Heart left ventricle (tissue), 16 donors: ENCODE measurements around the gene RALB. TPM values are rescaled to one million over a fixed set of nuclear protein-coding genes. Genes with fewer than 3 reads are reported as not detected.

Experiments
- ATAC-seq, 4 donors: fragments of 200-7000 bp; cut with Tn5 transposase; one replicate each; pipeline ENCODE4 v1.9.1; 2020 to 2022; ENCODE audit warnings: moderate library complexity in 4 of 4, mild to moderate bottlenecking in 3 of 4, moderate number of reproducible peaks in 1 of 4
- DNase-seq, 5 donors: peaks; one replicate each; pipeline ENCODE4 v3.0.0-alpha.2; 2020
- H3K27ac ChIP-seq, 12 donors: fragments of 200-600 bp; sonication (generic) in 4 of 12; one replicate each; pipeline versions ENCODE4 v1.5.0 to v1.8.0; 2016 to 2022; ENCODE audit warnings: mild to moderate bottlenecking in 2 of 12
- H3K27me3 ChIP-seq, 9 donors: fragments of 200-600 bp; sonication (generic) in 2 of 9; one replicate each; pipeline versions ENCODE4 v1.5.1 to v1.8.0; 2016 to 2022; ENCODE audit warnings: mild to moderate bottlenecking in 3 of 9
- H3K36me3 ChIP-seq, 9 donors: fragments of 200-600 bp; sonication (generic) in 2 of 9; one replicate each; pipeline versions ENCODE4 v1.5.0 to v1.8.0; 2018 to 2022; ENCODE audit warnings: mild to moderate bottlenecking in 2 of 9
- H3K4me1 ChIP-seq, 12 donors: fragments of 200-600 bp; sonication (generic) in 4 of 12; one replicate each; pipeline versions ENCODE4 v1.5.0 to v1.8.0; 2016 to 2022; ENCODE audit warnings: mild to moderate bottlenecking in 3 of 12
- H3K4me3 ChIP-seq, 12 donors: fragments of 200-600 bp; sonication (generic) in 4 of 12; one replicate each; pipeline versions ENCODE4 v1.5.0 to v1.8.0; 2017 to 2022; ENCODE audit warnings: mild to moderate bottlenecking in 9 of 12, moderate library complexity in 4 of 12
- H3K9me3 ChIP-seq, 12 donors: fragments of 200-600 bp; sonication (generic) in 4 of 12; one replicate each; pipeline versions ENCODE4 v1.5.0 to v1.8.0; 2016 to 2022; ENCODE audit warnings: mild to moderate bottlenecking in 1 of 12
- POLR2A ChIP-seq, 2 donors: fragments of 450-650 bp; IDR thresholded peaks; one replicate each; pipeline ENCODE4 v1.6.1; 2017; ENCODE audit warnings: antibody characterized with exemption in 2 of 2, mild to moderate bottlenecking in 2 of 2, moderate library complexity in 2 of 2
- WGBS, 4 donors: extraction: QIAGEN DNeasy Blood & Tissue Kit in 2 of 4; methylation state at CpG; one replicate each; pipeline versions ENCODE4 v1.1.5 to v1.1.7; 2013 to 2018; 5-methylcytosine and 5-hydroxymethylcytosine counted together
- intact Hi-C, 10 donors: fragments of 100-400 bp; cut with DNase I; formaldehyde crosslinking; loops; one replicate each; pipeline versions ENCODE4 v1.11.1 to v1.14.2; 2022
- polyA plus RNA-seq, 2 donors: library from polyadenylated mRNA; stranded (reverse); fragments of 200-250 nt; gene quantifications; one replicate each; pipeline ENCODE4 v1.2.3, GENCODE V29; 2013
- total RNA-seq, 9 donors: library from RNA; depleted of rRNA in 2 of 9; stranded (reverse); fragments of >200 nt in 2 of 9; fragmentation: NEBNext Ultra II Directional in 3 of 9; extraction: Animal tissue kit (Norgen Biotek cat#: 25700) in 3 of 9; gene quantifications; one replicate each; pipeline versions ENCODE4 v1.1.0 to v1.2.4, GENCODE V29; 2016 to 2023
- TF ChIP-seq, protein P1 (sequence below), 12 donors: fragments of 200-600 bp; sonication (generic) in 4 of 12; IDR thresholded peaks; one replicate each; pipeline versions ENCODE4 v1.5.0 to v1.8.0; 2018 to 2022; ENCODE audit warnings: antibody characterized with exemption in 12 of 12, mild to moderate bottlenecking in 5 of 12
- donor health status: ischemic (EF 13 %, LVEDD 7.1; RV severe dilation, severe dysfunction).
- donor health status: healthy with polysubstance abuse.
- donor health status: DM: no; HTN: yes; CAD: no.
- donor health status: DM: no; HTN: no; CAD: no.
- donor health status: ischemic (EF 25% LVEDD 6.9; RV normal size, moderate dysfunction).
- donor health status: ischemic (EF 25% LVEDD 5.7; RV mildly dilated, moderate dysfunction).
- donor health status: healthy.
- donor health status: DM: yes; HTN: yes; CAD: no.
- donor health status: ischemic (EF 35%, LVEDD 5.7; RV mildly dilated, moderate dysfunction).
- donor health status: nonischemic (EF 11% LVEDD 7.7; RV severe dilation, severe dysfunction).
- donor health status: DM: yes; HTN: yes; CAD: no.
- donor health status: PGD.
- donor health status: ischemic (EF 29% LVEDD 5.4; RV normal size, mild dysfunction).
- donor health status: nonischemic (EF 23%, LVEDD 6.1; RV moderate dilation, normal function).

The RALB gene
- total and polyA plus RNA-seq, 11 donors, result 30.5 to 111 (median 45.1) TPM

DNA sequence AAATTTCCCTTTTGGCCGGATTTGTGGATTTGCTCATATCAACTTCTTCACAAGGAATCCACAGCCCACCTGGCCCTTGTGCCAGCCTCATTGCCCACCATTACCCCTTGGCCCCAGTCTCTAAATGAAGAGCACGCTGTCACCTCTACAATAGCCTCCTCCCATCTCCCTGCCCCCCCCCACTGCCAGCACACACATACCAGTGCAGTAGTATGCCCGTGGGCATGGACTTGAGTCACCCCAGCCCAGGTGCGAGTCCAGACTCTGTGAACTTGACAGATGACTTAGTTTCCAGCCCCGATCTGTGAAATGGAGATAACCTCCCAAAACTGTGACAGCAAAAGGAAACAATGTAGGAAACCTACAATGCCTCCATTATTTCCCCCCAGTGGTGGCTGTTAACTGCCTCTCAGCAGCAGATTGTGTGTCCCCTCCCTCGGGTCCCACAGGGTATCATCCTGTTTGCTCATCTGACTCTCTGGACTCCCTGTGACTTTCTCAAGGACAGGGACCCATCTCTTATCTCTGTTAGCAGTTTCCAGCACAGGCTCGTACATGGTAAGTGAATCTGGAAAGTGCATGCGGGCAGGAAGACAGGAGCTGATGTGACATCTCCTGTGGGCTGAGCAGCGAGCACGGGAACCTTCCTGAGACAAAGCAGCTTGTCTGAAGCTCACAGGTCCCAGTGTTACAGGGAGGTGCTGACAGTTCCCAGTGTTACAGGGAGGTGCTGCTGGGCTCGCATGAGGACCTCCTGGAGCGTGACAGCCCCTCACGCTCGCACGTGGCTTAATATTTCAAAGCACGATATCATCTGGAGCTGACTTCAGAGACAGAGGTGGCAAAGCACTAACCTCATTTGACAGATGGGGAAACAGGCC lies 25.3 kb upstream of the RALB start:
- 64 to 70% (median 67%) methylated on average over 16 of the region's 16 CpGs for WGBS, 4 donors
- H3K27me3 ChIP-seq, result no peaks in the 10 kb centered on the region
- H3K36me3 ChIP-seq, result no peaks in the 10 kb centered on the region
- ATAC-seq (no peak), DNase-seq (no peak)
- peaks cover 0 to 5% (median 0%) of the 10 kb centered on the region in 12 donors for H3K9me3 ChIP-seq
- TF ChIP-seq, protein P1, sequence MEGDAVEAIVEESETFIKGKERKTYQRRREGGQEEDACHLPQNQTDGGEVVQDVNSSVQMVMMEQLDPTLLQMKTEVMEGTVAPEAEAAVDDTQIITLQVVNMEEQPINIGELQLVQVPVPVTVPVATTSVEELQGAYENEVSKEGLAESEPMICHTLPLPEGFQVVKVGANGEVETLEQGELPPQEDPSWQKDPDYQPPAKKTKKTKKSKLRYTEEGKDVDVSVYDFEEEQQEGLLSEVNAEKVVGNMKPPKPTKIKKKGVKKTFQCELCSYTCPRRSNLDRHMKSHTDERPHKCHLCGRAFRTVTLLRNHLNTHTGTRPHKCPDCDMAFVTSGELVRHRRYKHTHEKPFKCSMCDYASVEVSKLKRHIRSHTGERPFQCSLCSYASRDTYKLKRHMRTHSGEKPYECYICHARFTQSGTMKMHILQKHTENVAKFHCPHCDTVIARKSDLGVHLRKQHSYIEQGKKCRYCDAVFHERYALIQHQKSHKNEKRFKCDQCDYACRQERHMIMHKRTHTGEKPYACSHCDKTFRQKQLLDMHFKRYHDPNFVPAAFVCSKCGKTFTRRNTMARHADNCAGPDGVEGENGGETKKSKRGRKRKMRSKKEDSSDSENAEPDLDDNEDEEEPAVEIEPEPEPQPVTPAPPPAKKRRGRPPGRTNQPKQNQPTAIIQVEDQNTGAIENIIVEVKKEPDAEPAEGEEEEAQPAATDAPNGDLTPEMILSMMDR (IDR thresholded peaks at IDR 0.05), result no peak
- TF ChIP-seq POLR2A (IDR thresholded peaks at IDR 0.05), result no peak
- H3K27ac ChIP-seq, result no peak overlapping the region
- H3K4me3 ChIP-seq, result no peak overlapping the region
- peaks cover 0 to 40% (median 13%) of the 10 kb centered on the region in 12 donors for H3K4me1 ChIP-seq
- intact Hi-C loops, result loop anchor here in 4 of 10 donors (5.0 to 10.0 kb wide), 2 partner anchors 85 to 87 kb away; no protein-coding TSS in a partner anchor

DNA sequence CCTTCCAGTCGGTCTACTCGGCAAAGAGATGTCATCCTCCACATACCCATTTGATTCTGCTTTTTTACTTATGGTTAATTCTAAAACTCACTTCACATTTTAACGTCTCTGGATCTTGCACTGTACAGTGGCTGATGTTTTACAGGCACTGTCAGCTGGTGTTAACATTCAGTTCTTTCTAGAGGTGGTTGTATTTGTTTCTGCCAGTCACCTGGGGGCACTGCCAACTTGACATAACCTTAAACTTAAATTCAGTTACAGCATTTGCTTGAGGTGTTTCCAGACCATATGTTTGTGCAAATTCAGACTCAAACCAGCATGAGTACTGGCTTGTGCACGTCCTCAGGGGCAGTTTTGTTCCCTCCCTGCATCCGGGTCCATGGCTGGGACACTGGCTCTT lies 24.1 kb upstream of the RALB start:
- no peaks in the 10 kb centered on the region for H3K36me3 ChIP-seq
- ATAC-seq (peak in 1 of 4 donors; percentile 20), DNase-seq (no peak)
- 52 to 65% (median 60%) methylated on average over 5 of the region's 5 CpGs for WGBS, 4 donors
- no peak overlapping the region for H3K4me3 ChIP-seq
- peaks cover 0 to 45% (median 8%) of the 10 kb centered on the region in 12 donors for H3K4me1 ChIP-seq
- H3K9me3 ChIP-seq, result no peaks in the 10 kb centered on the region
- TF ChIP-seq POLR2A (IDR thresholded peaks at IDR 0.05), result no peak
- TF ChIP-seq, protein P1 (IDR thresholded peaks at IDR 0.05), result peak in 2 of 12 donors; percentile 9 to 18
- no peaks in the 10 kb centered on the region for H3K27me3 ChIP-seq
- H3K27ac ChIP-seq, result no peak overlapping the region
- intact Hi-C loops, result loop anchor here in 4 of 10 donors (5.0 to 10.0 kb wide), 2 partner anchors 84 to 86 kb away; no protein-coding TSS in a partner anchor

GRCh38 chr2:120229341-120229740 lies 23.3 kb upstream of the RALB start:
- no peaks in the 10 kb centered on the region for H3K36me3 ChIP-seq
- intact Hi-C loops, result loop anchor here in 4 of 10 donors (5.0 to 10.0 kb wide), 2 partner anchors 83 to 85 kb away; no protein-coding TSS in a partner anchor
- TF ChIP-seq POLR2A (IDR thresholded peaks at IDR 0.05), result no peak
- H3K9me3 ChIP-seq, result no peaks in the 10 kb centered on the region
- peaks cover 0 to 39% (median 1%) of the 10 kb centered on the region in 12 donors for H3K4me1 ChIP-seq
- no peak overlapping the region for H3K27ac ChIP-seq
- ATAC-seq (no peak), DNase-seq (no peak)
- H3K27me3 ChIP-seq, result no peaks in the 10 kb centered on the region
- WGBS, 4 donors, result 87 to 93% (median 88%) methylated on average over 10 of the region's 10 CpGs
- H3K4me3 ChIP-seq, result no peak overlapping the region

DNA sequence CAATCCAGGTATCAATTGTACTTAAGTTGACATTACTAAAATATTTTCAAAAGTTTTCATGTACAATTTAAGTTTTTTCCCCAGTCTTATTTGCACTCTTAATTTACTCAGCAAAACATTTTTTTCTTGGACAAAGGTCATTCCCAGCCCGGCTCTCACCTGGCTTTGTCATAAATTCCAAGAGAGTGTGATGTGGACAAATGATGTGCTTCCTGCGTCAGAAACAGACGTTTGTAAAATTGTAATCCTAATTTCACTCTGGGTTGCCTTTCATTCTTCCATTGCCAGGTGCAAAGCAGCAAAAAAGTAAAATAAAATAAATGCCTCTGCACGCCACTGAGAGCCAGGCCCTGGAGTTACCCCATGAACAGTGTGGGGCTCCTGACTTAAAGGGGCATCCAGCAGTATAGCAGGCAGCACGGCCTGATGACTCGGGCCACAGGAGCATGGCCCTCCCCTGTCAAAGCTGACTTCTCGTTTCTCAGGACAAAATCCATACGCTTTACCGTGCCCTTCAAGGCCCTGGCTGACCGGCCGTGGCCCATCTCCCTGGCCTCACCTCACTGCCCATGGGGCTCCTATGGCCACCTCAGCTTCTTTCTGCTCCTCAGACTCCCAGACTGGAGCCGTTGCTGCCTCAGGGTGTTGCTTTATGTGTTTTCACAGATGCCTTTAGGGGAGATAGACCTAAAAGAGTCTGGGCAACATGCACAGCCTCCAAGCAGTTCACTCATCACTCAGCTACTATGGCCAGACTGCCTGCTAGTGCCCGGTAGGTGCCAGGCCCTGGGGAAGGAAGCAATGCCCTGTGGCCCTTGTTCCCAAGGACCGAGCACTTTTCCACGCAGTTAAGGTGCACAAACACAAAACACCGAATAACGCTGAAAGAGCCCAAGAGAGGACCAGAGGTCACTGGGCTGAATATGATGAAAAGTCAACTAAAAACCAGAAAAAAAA lies 21.9 kb upstream of the RALB start:
- Histone ChIP-seq H3K9me3 (no peaks in the 10 kb centered on the region), H3K4me3 (peak overlapping the region in 6 of 12 donors; percentile 4 to 64 (median 48)), H3K36me3 (no peaks in the 10 kb centered on the region), H3K27me3 (no peaks in the 10 kb centered on the region), H3K4me1 (peaks cover 0 to 37% (median 1%) of the 10 kb centered on the region in 12 donors), H3K27ac (peak overlapping the region in 1 of 12 donors; percentile 89)
- TF ChIP-seq, protein P1 (IDR thresholded peaks at IDR 0.05), result no peak
- no peak for TF ChIP-seq POLR2A (IDR thresholded peaks at IDR 0.05)
- no peak for DNase-seq
- WGBS, 4 donors, result 69 to 82% (median 73%) methylated on average over 15 to 17 of the region's 17 CpGs
- ATAC-seq, result no peak
- intact Hi-C loops, result no loop called here
